ENCODE measurements around the gene MAGI2.
"Not testable (repeated sequence)": the region's sequence is repeated elsewhere in the genome, so short reads cannot be mapped to it uniquely, and the experiment has no call there.

DNA sequence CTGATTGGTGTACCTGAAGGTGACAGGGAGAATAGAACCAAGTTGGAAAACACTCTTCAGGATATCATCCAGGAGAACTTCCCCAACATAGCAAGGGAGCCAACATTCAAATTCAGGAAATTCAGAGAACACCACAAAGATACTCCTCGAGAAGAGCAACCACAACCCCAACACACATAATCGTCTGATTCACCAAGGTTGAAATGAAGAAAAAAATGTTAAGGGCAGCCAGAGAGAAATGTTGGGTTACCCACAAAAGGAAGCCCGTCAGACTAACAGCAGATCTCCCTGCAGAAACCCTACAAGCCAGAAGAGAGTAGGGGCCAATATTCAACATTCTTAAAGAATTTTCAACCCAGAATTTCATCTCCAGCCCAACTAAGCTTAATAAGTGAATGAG lies 1164.0 kb downstream of the MAGI2 start:
- TF ChIP-seq, protein P1, sequence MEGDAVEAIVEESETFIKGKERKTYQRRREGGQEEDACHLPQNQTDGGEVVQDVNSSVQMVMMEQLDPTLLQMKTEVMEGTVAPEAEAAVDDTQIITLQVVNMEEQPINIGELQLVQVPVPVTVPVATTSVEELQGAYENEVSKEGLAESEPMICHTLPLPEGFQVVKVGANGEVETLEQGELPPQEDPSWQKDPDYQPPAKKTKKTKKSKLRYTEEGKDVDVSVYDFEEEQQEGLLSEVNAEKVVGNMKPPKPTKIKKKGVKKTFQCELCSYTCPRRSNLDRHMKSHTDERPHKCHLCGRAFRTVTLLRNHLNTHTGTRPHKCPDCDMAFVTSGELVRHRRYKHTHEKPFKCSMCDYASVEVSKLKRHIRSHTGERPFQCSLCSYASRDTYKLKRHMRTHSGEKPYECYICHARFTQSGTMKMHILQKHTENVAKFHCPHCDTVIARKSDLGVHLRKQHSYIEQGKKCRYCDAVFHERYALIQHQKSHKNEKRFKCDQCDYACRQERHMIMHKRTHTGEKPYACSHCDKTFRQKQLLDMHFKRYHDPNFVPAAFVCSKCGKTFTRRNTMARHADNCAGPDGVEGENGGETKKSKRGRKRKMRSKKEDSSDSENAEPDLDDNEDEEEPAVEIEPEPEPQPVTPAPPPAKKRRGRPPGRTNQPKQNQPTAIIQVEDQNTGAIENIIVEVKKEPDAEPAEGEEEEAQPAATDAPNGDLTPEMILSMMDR (IDR thresholded peaks at IDR 0.05; ENCODE audit: insufficient read depth, low read depth, low read length), result not testable (repeated sequence)
- TF ChIP-seq EZH2 (IDR thresholded peaks at IDR 0.05; ENCODE audit: insufficient read depth, low read length), result not testable (repeated sequence)

All from astrocyte (in vitro differentiated cells and primary cell).